ENCODE measurements around the gene REPIN1.

The REPIN1 gene

DNA sequence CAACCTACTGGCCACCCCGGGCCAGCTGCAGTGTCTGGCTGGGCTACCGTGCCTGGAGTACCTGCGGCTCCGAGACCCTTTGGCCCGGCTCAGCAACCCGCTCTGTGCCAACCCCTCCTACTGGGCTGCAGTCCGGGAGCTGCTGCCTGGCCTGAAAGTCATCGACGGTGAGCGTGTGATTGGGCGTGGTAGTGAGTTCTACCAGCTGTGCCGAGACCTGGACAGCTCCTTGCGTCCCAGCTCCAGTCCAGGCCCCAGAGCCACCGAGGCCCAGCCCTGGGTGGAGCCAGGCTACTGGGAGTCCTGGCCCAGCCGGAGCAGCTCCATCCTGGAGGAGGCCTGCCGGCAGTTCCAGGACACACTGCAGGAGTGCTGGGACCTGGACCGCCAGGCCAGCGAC is 31.4 kb upstream of the REPIN1 start:
- no peak for DNase-seq (ENCODE audit: low read depth)

DNA sequence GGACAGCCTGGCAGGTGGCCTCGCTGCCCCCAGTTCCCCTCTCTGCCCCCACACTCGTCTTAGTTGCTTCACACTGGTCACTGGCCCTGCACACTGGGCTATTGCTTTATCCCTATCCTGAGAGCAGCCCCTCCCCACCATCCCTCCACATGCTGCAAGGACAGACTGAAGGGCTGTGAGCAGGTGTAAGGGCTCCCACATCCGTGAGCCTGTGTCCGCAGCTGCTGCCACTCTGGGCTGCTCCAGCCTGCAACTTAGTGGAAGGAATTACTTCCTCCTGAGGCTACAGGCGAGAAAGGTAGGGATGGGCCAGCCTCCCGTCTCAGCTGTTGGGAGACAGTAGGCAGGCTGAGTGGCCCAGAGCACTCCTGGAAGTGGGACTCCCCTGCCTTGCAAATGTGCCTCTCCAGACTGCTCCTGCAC is 31.0 kb upstream of the REPIN1 start:
- DNase-seq (ENCODE audit: low read depth): no peak

DNA sequence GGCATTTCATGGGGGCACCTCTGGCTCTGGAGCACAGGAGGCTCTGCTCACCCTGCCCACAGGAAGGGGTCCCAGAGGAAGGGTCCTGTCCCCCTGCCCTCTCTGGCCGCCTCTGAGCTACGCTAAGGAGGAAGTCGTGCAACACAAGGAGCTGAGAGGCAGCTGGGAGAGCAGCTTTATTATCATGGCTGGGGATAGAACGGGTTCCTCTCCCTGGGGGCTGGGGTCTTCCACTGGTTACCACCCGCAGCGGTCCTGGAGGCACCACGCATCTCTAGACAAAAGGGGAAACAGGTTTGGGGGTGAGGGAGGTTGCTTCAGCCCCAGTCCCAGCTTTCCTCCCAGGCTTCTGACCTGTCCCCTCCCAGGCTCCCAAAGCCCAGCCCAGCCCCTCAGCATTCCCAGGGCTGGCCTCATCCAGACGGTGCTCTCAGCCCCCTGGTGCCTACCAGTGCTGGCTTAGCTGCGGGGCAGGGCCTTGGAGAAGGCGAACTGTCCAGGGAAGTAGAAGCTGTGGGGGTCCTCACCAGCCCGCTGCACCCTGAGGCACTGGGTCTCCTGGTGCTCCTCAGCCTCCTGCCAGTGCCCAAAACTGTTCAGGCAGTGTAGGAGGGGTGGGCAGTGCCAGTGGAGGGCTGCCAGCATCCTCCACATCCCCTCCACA is 30.3 kb upstream of the REPIN1 start:
- no peak for DNase-seq (ENCODE audit: low read depth)

DNA sequence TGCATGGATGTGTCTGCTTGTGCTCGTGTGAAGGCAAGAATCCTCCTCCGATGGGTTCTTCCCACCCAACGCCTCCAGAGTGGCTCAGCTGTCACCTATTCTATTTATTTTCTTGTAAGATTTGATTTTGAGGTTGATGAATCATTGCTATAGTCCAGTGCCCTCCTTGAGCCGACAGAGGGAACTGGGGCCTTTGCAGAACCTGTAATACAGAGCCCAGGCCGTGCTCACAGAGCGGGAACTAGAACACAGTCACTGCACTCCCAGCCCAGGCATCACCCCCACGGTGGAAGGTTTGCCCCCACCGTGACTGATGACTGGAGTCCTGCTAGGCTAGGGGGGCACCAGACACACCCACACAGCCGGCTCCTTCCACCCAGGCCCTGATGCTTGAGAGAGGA is 29.2 kb upstream of the REPIN1 start:
- no peak for DNase-seq (ENCODE audit: low read depth)

DNA sequence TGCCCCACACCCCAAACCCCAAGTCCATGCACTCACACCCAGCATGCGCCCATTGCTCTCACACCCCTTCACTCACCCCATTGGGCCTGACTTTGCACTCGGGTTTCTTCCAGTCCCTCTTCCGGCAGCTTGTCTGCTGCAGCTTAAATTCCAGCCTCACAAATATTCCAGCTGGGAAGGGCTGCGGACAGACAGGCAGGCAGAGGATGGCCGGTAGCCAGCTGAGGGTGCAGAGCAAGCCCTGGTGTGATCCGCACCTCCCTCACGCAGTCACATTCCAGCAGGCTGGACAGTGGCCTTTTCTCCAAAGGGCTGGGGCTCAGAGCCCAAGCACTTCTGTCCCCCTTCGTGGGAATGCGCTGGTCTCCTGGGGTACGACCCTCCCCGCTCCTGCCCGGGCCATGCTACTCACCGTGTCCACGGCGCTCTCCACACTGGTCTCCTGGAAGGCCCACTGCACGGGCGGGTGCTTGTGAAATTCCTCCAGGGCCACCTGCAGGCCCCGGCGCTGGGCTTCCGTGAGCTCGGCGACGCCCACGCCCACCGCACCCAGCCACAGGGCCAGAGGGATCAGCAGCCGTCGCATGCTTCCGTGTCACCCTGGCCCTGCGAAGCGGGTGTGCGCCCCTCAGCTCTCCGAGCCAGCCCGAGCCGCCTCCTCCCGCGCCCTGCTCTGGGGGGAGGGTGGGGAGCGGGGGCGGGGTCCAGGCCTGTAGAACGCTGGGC is 28.4 kb upstream of the REPIN1 start:
- no peak for DNase-seq (ENCODE audit: low read depth)

DNA sequence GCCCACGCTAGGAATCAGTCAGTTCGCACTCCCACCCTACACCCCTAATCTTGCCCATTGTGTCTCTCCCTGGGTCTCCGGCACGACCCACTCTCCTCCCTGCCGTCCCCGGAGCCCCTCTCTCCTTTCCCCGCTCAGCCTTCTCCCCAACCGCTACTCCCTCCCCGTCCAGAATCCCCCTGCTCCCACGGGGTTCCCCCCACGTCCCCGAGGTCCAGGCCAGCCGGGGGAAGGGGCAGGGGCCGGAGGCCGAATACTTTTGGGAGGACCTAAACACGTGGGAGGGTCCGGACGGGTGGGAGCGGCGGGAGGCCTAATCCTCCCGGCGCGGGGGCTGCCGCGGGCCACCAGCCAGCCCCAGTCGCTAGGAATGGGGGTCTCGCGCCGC is 27.8 kb upstream of the REPIN1 start:
- DNase-seq (ENCODE audit: low read depth): no peak

DNA sequence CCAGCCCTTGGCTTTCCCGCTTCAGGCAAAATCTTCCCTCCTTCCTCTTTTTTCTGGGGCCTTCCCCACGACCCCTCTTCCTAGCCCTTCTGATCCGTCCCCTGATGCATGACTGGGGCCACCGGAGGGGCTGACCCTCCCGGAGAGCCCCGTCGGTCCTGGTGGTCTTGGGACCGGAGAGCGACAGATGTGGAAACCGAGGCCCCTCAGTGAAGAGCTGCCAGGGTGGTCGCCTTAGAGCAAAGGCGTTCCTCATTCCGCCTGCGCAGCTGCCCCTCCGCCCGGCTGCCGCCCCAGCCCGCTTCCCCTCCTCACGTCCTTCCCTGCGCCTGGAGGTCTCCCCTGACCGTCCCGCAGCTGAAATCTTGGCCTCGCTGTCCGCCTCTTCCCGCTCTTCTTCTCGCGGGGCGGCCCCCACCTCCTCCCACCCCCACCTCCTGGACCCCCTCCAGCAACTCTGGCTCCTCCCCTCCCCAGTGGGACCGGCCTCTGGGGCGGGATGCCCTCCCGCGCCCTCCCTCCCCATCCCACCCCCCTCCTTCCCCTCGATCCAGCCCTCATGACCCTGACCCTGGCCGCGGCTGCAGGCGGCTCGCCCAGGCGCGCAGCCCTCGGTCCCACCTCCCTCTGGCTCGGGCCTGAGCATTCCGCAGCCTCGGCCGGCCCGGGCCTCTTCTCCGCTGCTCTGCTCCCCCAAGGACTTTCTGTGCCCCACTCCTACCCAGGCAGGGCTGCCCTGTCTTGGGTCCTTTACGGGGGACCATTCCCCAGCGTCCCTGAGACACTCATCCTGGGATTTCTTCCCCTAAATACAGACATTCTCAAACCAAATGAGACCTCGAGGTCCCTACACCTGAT is 27.1 kb upstream of the REPIN1 start, which contains the start of gene RARRES2:
TSS of gene RARRES2 (minus strand) at position 367 of the 858 bp plus-strand sequence. CDS start 1,020 bp downstream, outside the sequence.
- DNase-seq (ENCODE audit: low read depth): no peak

DNA sequence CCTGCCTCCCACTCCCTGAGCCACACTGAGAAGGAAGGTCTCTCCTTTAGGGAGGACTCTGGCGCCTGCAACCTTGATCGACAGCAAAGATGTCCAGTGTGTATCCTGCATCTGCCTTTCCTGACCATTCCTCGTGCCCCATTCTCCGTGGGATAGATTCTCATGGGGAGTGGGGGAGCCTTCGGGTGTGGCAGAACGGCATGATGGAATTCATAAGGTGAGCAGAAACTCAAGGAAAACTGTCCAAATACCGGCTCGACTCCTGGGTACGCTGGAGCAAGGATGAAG is 26.6 kb upstream of the REPIN1 start:
- DNase-seq (ENCODE audit: low read depth): no peak

DNA sequence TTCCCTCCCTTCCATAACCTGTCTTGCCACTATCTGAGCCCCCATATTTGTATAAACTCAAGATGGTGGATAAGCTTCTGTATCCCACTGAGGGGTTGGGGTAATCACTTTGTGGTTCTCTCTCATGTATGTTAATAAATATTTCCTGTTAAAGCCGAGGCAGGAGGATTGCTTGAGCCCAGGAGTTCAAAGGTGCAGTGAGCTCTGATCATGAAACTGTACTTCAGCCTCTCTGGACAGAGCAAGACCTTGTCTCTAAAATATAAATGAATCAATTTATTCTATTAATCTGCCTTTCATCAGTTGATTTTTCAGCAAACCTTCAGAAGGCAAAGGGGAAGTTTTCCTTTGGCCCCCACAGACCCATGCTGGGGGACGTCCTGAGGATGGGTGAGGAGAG is 25.4 kb upstream of the REPIN1 start:
- DNase-seq (ENCODE audit: low read depth): no peak

DNA sequence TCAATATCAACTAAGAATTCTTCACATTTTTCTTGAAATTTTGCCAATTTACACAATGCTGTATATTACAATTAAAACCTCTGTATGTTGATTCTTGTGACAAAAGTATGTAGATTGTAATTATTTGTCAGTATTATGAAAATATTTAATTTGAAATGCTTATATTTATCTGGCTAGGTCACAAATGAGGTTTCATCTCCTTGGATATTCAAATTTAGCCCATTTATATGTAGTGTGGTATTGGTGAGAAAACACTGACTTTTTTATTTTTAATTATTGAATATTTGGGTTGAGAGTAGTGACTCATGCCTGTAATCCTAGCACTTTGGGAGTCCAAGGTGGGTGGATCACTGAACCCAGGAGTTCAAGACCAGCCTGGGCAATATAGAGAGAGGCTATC is 24.3 kb upstream of the REPIN1 start:
- no peak for DNase-seq (ENCODE audit: low read depth)

DNA sequence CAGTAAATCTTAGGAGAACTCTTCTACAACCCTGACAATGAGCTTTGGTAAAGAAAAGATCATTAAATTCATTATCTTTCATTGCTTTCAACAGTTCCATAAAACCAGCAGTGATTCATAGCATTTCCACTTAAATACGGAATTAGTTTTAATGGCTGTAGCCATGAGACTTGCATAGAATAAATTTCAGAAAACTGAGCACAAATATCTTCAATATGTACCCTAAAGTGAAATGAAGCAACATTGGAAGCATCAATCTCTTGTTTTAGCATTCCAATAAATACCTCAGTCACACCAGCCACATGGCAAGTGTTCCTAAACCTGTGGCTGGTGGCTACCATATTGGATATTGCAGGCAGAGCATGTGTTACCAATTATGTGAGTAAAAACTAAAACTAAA is 23.6 kb upstream of the REPIN1 start:
- DNase-seq (ENCODE audit: low read depth): no peak

DNA sequence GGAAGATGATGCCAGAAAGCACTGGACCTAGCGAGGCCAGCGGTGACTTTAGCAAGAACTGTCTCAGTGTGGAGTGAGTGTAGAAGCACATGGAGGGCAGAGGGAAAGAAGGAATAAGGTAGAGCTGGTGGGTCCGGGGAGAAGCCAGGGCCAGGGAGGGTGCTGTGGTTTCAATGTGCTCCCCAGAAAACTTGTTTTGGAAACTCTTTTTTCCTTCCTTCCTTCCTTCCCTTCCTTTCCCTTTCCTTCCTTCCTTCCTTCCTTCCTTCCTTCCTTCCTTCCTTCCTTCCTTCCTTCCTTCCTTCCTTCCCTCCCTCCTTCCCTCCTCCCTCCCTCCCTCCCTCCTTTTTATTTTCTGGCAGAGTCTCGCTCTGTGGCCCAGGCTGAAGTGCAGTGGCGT is 21.7 kb upstream of the REPIN1 start:
- DNase-seq (ENCODE audit: low read depth): no peak

DNA sequence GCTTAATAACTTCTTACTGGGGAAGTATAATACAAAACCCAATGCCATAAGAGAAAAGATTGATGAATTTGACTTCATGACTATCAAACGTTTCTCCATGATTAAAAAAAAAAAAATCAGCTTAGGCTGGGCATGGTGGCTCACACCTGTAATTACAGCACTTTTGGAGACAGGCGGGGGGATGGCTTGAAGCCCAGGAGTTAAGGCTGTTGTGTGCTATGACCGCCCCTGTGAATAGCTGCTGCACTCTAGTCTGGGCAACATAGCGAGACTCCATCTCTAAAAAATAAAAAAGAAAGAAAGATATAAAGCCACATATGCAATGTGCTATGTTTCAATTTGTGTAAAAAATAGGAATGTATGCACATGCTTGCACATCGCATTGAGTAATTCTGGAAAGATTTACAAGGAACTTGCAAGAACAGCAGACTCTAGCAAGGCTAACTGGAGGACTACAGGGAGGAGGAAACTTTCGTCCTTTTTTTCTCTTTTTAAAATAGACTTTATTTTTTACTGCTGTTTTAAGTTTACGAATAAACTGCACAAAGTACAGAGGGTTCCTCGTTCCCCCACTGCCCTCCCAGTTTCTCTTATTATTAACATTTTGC is 16.9 kb upstream of the REPIN1 start:
- no peak for DNase-seq (ENCODE audit: low read depth)

DNA sequence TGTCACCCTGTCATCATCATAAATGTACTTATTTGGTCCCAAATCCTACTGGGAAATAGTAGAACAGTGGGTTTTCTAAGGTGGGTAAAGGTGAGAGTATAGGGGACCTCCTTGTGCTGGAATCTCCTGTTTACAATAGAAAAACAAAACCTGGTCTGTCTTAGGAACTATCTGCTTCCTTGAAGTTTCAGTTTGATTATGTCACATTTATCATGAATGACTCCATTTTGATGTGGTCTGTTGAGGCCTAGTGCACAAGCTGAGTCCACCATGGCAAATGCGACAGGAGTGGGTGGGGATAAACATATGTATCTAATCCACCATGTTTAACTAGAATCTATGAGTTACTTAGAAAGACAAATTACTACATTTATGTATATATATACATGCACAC is 13.0 kb upstream of the REPIN1 start:
- no peak for DNase-seq (ENCODE audit: low read depth)

DNA sequence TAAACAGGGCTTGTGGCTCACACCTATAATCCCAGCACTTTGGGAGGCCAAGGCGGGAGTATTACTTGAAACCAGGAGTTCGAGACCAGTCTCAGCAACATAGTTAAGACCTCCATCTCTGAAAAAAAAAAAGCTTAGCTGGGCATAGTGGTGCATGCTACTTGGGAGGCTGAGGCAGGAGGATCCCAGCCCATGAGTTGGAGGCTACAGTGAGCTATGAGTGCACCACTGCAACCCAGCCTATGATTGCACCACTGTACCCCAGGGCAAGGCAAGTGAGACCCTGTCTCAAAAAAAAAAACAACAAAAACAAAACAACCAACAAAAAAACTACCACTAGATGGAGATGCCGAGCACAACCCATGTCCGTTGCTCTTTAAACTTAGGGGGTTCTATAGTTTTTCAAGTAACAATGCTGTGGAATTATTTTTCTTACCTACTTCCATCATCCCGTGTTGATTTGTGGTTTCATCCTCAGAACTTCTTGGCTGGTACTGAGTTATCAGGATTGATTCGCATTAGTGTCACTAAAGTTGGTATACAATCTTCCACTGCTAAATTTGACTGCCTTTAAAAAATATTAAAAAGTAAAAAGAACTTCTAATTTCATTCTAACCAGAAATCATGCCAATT is 12.2 kb upstream of the REPIN1 start:
- DNase-seq (ENCODE audit: low read depth): no peak

DNA sequence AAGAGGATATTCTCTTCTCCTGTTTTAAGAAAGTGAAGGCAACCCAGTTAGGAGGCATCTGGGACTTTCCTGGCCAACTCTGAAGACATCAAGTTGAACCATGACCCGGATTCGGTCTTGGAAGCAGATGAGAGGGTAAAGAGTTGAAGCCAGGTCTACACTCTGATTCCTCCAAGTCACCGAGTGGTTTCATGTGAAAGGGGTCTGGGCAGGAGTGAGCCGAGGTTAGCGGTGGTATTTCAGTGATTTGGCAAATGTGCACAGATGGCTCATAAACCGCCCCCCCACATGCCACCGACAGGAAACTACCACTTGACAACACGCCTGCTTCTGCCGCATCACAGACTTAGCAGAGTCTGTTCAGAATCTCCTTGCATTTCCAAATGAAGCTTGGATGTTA is 11.4 kb upstream of the REPIN1 start:
- peak; percentile 48 for DNase-seq (ENCODE audit: low read depth)

DNA sequence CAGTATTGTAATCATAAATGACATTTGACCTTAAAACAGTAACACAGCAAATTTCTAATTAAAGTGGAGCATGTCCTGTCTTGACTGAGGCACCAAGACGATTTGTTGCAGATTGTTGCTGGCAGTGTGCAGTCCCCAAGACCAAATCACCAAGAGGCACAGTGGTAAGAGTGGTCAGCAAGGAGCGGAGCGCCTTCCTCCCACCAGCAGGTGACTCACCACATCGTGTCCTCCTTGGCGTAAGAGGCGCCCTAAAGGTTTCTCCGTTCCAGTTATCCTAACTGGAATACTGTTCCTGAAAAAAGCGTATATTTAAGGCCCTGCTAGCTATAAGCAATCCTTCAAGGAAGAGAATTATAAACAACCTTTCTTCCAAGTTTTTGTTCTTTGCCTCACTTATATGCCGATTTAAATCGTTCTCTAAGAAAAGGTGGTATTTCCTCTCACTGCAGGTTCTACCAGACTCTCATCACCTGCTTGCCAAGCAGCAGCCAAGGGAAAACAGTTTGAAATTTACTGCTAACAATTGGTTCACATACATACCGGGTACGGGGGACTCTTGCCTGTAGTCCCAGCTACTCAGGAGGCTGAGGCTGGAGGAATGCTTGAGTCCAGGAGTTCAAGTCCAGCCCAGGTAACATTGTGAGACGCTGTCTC is 10.7 kb upstream of the REPIN1 start:
- DNase-seq (ENCODE audit: low read depth): no peak

DNA sequence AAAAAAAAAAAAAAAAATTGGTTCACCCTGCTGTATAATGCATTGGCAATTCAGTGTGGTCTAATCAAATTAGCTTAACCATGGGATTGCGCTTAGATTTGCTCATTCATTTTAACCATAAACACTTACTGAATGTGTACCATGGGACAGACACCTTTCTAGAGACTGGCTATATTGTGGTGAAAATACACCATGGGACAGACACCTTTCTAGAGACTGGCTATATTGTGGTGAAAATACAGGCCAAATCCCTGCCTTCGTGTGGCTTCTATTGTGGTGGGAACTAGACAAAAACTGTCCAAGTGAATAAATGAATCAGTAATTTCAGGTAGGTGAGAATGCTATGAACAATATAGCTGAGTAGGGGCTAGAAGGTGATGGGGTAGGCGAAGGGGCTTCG is 10.2 kb upstream of the REPIN1 start:
- no peak for DNase-seq (ENCODE audit: low read depth)

DNA sequence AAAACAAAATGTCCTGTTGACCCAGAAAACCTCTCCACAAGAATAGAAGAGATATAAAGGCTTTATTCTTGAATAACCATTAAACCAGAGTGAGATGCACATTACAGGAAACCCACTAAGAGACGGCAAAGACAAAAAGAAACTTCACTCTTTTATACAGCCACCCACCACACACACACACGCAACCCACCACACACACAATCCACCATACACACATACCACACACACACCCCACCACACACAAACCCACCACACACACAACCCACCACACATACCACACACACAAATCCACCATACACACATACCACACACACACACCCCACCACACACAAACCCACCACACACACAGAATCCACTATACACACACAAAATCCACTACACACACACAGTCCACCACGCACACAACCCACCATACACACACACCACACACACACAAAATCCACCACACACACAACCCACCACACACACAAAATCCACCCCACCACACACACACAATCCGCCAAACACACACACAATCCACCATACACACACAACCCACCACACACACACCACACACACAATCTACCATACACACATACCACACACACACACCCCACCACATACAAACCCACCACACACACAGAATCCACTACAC is 9.5 kb upstream of the REPIN1 start:
- DNase-seq (ENCODE audit: low read depth): no peak

DNA sequence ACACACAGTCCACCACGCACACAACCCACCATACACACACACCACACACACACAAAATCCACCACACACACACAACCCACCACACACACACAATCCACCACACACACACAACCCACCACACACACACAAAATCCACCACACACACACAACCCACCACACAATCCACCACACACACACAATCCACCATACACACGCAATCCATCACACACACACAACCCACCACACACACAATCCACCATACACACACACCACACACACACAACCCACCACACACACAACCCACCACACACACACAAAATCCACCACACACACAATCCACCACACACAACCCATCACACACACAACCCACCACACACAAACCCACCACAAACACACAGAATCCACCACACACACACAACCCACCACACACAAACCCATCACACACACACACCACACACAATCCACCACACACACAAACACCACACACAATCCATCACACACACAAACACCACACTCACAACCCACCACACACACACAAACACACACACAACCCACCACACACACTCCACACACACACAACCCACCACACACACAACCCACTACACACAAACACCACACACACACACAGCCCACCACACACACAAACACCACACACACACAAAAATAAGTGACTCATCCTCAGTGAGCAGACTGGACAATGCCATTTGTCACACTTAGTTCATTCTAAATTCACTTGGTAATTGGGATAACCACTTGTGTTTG is 8.8 kb upstream of the REPIN1 start:
- no peak for DNase-seq (ENCODE audit: low read depth)
